Superior temporal gyrus (tissue), 1 donor: ENCODE results near the gene CCND2.

Experiments
- DNase-seq: peaks from one replicate; pipeline ENCODE4 v3.0.0-alpha.2; 2016; ENCODE audit errors: extremely low spot score

The CCND2 gene

DNA sequence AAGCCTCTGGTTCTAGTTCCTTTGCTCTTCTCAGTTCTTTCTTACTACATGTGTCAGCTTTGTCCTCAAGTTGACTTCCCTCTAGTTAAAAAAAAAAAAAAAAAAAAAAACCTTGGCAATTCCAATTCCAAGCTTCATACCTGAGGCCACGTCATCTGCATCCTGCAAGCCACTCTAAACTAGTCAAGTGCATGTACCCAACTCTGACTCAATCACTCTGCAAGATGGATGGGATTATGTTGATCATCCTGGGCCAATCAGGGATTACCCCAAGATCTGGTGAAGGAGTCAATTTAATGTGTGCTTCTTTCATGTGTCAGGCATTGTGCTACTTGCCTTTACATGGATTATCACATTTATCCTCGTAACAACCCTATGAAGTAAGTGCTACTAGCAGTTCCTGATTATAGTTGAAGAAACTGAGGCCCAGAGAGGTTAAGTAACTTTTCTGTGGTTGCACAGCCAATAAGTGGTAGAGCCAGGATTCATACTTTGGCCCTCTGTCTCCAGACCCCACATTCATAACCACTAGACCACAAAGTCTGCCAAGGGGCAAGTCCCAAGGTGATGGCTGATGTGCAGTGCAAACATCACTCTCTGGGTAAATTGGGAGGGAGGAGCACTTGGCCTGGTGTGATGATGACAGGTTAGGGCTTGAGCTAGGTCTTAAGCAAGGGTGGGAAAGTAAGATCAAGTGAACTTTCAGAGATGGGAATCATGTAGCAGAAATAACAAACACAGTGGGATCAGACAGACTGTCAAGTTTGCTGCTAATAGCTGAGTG lies 17.3 kb upstream of the CCND2 start:
- DNase-seq, result no peak

DNA sequence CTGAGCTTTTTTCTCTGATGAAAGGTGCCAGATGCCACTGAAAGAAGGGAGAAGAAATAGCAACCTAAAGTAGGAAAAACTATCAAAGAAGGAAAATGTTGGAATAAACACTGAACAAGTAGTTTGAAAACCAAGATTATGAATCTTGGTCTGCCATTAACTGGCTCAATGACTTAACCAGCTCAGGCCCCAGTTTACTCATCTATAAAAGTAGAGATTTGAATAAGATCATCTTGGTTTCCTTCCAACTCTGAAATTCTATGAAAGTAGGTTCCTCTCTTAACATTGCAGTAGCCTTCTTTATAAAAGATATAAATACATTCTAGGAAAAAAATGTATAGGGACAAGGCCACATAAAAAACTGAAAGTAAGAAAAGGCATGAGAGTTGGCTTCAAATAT lies 16.1 kb upstream of the CCND2 start:
- DNase-seq, result no peak

DNA sequence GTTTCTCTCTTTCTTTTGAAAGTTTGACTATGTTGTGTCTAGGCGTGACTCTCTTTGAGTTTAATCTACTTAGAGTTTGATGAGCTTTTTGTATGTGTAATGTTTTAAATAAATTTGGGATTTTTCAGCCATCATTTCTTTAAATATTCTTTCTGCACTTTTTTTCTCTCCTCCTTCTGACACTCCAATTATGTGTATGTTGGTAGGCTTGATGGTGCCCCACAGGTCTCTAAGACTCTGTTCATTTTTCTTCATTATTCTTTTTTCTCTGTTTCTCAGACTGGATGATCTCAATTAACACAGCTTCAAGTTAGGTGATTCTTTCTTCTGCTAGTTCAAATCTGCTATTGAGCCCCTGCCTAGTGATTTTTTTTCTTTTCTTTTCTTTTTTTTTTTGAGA lies 14.5 kb upstream of the CCND2 start:
- no peak for DNase-seq

DNA sequence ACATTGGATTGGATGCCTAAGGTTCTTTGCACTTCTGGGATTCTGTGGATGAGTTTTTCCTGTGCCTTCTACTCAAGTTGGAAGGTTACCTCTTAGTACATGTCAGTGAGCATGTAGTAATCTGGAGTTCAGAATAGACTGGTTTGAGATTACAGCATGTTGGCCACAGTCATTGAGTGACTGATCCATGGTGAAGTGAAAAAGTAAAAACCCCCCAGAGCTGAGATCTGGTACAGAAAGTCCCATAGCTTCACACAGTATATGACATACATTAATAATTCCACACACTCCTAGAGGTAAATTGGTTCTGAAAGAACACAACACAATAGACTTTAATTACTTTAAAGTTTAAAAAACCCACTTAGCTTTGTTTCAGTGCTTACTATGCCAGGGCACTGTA lies 11.9 kb upstream of the CCND2 start:
- DNase-seq, result no peak

DNA sequence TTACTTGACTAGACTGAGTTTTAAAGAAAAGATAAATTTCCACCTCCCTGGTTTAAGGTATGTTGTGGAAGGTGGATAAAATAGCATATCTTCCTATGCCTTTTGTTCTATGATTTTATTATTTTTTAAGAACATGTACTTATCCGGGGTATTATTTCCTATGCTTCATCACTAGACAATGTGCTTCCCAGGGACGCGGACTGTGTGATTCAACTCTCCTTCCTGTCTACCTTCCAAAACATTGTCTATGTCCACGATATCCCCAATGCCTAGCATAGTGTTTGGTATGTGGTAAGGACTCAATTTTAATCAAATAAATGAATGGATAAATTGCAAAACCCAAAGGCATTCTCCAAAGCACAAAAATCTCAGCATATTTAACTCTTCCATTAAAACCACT lies 8.3 kb upstream of the CCND2 start:
- DNase-seq, result no peak

DNA sequence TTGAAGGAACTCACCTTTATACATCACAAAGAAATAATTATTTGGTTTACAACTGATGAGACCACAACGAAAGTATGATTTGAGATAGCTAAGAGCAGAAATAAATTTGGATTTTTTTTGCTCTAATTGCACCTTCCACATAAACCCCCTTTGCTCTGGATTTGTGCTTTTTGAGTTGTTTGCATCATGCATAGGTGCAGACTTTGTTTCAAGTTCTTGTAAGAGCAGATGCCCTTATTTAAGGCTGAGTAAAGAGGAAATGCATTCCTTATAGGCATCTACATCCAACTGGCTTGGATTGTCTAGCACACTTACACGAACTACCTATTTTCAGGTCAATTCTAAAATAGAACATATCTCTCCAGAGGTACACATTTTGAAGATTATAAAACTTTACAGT lies 6.6 kb upstream of the CCND2 start:
- no peak for DNase-seq

DNA sequence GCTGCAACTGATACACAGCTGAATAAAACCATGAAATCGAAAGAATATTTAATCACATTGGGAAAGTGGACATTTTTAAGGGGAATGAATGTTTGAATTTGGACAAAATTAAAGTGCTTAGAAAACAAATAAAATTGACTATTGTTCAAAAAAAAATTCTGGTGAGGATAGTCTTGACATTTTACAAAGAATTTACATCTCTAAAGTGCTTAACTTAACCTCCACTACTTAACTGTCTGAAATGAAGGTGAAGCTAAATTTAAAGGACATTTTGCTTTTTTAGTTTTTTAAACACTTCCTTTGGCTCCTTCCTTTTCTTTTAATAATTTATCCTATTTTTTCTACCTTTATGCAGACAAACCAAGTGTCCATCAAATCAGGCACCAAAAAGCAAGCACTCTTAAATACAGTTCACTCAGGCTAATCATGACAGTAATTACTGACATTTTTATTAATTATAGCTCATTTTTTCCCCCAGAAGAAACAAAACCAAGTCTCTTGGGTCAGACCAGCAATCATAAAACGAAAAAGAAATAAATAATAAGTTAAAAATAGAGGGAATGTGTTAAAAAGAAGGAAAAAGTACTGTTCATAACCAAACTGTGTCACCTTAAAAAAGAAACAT lies 5.7 kb upstream of the CCND2 start:
- no peak for DNase-seq

DNA sequence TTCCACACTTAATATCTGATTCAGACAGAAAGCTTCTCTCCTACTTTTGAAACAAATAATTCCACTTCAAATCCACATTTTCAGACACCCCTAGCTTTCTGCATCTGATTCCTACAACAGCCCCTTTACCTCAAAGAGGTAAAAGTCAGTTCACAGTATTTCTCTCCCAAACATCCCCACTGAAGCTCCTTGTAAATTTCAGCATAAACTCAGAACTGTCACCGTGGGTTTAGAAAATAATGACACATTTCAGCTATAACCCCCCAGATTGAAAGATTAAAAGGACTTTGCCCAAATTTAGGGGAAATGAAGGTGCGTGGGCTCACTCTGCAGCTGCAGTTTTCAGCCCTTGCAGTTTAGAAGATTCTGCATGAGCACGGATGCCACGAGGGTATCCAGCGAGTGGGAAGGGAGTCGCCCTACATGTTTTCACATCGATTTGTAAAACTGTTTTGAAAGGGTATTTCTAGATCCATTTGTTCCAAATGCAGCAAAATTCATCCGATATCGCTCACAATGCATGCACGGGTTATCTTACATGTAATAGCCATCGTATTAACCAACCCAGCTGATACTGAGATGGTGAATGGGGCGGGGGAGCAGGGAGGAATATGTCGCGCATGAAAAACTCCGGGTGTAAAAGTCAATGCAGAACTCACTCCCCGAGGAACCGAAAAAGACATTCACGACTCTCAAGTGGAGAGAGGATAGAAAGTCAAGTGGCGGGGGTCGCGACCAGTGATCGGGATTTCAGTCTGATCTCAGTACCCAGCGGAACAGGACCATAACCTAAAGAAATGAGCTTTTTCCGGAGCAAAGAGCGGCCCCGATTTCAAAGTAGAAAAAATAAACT lies 5.0 kb upstream of the CCND2 start:
- peak; percentile 57 for DNase-seq

DNA sequence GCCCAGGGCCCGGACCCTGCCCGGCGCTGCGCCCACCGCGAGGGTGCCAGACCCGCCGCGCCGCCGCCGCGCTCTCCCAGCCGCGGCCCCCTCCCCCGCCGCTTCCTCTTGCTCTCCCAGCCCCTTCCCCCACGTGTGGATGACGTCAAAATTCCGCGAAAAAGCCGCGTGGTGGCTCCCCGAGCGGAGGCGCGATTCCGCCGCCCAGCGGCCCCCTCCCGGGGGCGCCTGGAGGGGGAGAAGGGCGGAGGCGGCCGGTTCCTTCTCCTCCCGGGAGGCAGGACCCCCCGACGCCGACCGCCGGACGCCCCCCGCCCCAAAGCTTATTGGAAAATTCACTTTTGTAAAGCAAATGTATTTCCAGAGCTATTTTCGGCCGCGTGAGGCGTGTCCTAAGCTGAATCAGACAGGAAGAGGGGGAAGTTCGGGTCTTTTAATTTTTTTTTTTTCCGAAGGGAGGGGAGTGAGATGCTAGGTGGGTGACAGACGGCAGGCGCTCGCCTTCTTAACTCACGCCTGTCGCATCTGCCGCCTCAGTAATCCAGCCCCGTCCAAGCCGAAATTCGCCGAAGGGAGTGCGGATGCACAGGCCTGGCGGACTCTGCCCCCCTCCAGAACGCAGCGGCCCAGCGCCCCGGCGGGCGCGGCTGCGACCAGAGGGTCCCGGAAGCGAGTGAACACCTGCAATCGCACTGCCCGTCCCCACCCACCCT lies 4.1 kb upstream of the CCND2 start:
- DNase-seq, result peak; percentile 56

DNA sequence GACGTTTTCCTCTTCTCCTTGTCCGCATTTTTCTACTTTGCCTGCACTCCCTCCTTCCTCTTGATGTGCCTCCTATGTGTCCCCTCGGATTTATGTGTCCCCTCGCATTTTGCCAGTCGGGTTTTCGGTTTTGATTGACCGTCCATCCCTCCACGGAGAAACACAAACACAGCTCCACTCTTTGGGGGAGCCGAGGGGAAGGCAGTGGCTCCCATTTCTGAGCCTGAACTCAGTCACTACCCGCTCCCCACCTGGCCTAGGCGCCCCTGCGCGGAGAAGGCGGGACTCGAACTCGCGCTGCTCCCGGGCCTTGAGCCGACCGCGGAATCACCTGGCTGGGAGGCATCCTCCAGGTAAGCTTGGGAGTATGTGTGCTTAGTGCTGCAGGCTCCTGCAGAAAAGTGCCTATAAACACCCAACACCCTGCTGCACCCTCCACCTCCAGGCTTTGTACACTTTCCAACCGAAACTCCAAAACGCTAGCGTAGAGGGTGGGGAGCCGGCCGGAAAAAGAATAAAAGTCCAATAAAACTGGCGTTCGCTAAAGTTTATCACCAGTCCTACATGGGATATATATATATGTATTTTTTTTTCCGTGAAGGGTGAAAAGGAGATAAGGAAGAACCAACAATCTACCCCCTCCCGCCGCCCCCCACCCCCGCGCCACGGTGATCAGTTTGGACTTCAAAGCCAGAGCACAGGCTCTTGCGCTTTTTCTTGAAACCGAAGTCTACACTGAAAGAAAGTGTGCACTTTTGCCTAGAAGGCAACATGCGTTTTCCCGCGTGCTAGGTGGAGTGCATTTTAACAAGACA lies 3.3 kb upstream of the CCND2 start:
- no peak for DNase-seq

DNA sequence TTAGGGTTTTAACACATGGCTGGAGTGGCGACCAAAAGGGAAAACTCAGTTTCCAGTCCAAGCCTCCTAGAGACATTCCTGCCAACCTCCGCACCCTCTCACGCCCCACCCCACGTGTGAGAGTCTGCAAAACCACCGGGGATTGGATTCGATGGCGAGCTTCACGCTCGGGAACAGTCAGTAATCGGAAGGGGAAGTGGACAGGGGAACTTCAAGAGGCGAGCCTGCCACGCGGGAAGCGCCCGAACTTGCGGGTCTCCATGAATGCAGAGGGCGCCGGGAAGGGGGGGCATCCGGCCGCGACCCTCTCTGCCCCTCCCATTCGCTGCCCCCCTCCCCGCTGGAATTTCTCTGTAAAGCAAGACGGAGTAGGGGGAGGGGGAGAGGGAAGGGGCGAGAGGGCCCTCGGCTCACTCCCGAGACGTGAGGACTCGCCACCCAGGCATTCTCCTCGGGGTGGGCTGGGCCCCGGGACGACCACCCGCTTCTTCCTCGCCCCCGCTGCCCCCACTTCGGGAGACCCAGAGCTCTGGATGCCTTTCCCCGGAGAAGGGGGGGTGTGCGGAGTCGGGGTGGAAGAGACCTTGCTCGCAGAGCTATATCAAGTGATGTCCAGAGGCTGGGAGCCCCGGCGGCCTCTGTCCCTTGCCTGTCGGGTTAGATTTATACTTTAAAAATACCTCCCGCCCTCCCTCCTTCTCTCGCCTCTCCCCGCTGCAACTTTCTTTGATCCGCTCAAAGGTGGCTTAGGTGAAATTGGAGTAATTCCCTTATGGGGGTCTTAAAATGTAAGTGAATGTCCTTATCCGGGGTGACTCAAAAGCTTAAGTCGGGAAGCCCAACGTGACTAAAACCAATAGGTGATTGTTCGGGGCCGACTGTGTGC lies 2.5 kb upstream of the CCND2 start:
- DNase-seq, result peak; percentile 36

DNA sequence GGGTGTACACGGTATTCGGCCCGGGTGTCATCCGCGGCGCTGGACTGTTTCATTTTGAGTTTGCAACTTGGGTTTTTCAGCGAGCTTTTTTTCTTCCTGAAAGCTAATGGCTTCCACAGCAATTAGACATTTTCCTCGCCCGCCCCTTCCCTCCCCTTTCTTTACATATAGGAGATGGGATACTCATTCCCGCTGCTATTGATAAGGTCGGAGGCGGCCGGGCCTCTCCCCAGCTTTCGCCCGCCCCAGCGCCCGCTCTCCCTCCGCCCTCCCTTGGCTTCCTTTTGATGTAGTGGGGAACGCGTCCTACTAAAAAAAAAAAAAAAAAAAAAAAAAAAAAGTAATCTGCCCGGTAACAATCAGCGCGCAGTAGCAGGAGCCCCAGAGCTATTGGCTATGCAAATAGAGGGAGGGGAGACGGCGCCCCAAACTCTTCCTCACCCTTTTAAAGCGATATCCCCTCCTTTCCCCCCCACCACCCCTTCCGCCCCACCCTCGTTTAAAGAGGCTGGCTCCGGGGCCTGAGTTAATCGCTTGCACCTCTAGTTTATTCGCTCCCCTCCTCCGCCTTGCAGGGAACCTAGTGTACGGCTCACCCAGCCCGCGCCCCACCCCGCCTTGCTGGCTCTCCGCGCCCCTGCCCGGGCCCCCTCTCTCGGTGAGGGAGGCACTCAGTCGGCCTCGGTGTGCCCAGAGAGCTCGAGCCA lies 1.7 kb upstream of the CCND2 start:
- DNase-seq, result peak; percentile 61

DNA sequence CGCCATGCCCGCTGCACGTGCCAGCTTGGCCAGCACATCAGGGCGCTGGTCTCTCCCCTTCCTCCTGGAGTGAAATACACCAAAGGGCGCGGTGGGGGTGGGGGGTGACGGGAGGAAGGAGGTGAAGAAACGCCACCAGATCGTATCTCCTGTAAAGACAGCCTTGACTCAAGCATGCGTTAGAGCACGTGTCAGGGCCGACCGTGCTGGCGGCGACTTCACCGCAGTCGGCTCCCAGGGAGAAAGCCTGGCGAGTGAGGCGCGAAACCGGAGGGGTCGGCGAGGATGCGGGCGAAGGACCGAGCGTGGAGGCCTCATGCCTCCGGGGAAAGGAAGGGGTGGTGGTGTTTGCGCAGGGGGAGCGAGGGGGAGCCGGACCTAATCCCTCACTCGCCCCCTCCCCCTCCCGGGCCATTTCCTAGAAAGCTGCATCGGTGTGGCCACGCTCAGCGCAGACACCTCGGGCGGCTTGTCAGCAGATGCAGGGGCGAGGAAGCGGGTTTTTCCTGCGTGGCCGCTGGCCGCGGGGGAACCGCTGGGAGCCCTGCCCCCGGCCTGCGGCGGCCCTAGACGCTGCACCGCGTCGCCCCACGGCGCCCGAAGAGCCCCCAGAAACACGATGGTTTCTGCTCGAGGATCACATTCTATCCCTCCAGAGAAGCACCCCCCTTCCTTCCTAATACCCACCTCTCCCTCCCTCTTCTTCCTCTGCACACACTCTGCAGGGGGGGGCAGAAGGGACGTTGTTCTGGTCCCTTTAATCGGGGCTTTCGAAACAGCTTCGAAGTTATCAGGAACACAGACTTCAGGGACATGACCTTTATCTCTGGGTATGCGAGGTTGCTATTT lies 914 bp upstream of the CCND2 start:
- peak; percentile 16 for DNase-seq

DNA sequence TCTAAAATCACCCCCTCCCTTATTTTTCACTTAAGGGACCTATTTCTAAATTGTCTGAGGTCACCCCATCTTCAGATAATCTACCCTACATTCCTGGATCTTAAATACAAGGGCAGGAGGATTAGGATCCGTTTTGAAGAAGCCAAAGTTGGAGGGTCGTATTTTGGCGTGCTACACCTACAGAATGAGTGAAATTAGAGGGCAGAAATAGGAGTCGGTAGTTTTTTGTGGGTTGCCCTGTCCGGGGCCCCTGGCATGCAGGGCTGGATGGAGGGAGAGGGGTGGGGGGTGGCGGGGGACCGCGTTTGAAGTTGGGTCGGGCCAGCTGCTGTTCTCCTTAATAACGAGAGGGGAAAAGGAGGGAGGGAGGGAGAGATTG lies 300 bp upstream of the CCND2 start:
- no peak for DNase-seq

DNA sequence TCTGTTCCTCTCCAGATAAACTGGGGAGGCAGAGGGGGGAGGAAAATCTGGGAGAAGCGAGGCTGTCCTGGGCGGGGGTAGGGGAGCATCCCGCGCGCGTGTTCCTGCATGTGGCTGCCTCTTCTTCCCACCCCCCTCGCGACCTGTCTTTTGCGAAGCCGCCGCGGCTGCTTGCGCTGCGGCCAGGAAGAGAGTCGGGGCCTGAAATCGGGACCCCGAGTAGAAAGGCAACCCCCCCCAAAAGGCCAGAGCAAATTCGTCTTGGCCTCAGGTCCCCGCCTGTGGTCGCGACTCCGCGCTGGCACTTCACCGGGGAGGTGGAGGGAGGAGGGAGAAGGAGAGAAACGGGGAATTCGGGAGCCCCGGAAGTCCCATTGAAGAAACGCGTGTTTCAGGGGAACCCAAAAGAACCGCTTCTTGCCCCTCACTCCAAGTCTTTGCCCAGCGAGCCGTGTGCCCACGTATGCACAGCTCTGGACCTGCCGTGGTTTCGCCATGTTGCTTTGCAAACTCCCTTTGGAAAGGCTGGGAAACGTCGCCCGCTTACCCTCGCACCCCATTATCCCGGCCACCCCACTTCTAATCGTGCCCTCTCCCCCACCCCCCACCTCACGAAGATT lies 944 bp downstream of the CCND2 start:
- peak; percentile 21 for DNase-seq

DNA sequence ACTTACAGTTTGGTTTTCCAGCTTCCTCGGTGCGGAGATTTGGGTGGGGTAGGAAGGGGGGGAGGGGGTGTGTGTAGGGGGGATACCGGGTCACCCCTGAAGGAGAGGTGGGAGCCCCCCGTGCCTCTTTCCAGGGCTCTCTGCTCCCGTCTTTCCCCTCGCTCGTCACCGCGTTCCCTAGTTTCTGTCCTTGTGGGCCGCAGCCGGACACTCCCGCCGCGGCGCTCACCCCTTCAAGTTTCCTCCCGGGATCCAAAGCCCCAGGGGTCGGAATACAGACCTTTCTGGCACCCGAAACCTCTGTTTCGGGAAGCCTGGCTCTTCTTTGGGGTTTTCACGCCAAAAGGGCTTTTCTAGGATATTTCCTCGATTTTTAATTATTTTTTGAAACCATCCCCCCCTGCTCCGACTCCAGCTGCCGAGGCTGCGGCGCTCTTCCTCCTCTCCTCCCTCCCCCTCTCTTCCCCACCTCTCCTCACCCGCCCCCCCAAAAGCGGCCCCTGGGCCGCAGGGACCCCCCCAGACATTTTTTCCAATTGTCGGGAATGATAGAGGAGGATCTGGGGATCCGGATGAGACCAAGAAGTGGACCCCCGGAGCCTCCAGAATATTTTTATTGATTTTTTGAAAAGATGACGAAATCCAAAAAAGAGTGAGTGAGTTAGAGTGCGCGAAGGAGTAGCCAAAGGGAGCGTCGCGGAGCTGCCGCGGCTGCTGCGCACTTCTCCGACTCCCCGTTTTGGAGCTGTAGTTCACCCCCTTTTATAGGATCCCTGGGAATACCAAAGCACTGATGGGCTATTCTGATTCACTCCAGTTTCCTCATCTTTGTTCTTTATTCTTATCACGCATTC lies 1.7 kb downstream of the CCND2 start:
- no peak for DNase-seq

DNA sequence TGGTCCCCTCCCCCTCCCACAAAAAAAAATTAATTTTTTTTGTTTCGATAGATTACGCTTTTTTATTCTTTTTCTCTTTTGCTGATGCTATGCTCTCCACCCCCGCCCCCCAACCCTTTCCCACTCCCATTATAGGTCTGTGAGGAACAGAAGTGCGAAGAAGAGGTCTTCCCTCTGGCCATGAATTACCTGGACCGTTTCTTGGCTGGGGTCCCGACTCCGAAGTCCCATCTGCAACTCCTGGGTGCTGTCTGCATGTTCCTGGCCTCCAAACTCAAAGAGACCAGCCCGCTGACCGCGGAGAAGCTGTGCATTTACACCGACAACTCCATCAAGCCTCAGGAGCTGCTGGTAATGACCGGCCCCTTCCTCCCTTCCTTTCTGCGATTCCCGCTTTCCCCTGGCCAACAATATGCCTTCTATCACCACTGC lies 2.3 kb downstream of the CCND2 start:
- no peak for DNase-seq
